HG02840 (cell line): ENCODE results near the gene CCNA2.

ENCODE experiments used
- ATAC-seq: cut with Tn5 transposase; IDR thresholded peaks from one replicate; pipeline ENCODE4 v1.9.1; 2021; ENCODE audit warnings: mild to moderate bottlenecking, moderate library complexity, moderate number of reproducible peaks; ENCODE audit not compliant: unreplicated experiment, low FRiP score

Gene CCNA2

DNA sequence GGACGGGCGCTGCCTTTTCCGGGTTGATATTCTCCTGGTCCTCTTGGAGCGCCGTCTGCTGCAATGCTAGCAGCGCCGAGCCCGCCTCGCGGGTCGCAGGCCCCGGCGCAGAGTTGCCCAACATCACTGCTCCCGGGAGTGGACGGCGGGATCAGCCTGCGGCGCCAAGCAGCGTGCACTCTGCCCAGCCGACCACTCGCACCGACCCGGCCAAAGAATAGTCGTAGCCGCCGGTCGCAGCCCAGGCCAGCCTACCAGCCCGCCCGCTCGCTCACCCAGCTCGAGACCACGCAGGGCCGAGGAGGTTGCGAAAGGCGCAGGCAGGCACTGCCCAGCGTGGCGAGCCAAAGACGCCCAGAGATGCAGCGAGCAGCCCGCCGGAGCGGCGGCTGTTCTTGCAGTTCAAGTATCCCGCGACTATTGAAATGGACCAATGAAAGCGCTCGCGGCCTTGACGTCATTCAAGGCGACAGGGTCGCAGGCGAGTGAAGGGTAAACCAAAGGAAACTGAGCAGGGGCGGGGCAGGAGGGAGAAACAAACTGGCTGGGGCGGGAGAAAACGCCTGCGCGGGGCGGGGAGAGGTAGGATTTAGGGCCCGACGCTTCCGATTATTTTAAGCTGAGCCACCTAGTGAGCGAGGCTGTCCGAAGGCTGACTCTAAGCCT, at the start of gene CCNA2:
Gene CCNA2 (minus strand): TSS at position 379 of the 666 bp plus-strand sequence. CDS start 255 bp downstream, at position 124.
- peak; percentile 93 for ATAC-seq

DNA sequence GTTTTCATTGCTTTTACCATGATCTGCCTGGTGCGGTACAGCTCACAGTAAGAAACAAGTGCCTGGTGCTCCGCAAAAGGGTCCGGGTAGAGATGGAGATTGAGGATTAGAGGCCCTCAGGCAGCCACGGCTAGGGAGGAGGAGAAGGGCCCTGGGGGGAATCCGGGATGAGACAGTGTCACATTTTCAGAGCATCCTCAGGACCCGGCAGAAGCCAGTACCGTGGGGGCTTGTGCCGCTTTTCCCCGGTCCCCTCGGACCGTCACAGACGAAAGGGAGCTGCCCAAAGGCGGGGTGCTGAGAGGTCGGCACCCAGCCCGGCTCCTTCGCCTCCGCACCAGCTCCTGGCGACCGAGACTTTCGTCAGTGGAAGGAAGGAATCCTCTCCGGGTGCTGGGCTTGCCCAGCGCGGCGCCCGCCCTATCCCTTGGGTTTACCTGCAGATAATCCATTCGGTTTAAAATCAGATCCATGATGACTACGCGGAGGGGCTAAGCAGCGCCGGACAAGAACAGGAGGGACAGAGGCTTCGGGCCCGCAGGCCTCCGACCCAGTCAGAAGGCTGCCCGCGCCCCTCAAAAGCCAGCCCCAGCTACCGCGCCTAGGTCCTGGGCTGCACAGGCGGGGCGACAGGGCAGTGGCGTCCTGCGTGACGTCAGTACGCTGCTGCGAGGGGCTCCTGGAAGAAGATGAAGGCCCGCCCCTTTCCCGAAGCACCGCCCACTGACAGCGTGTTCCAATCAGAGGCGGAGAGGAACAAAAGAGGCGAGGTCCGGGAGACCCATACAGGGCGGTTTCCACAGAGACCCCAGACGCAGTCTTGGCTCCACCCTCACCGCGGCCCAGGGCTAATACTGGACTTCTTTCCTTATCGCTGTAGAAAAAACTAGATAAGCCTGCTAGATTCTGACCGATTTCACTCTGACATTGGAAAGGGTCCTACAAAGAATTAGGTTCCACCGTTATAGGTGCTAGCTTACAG, 46.4 kb upstream of the CCNA2 start, which contains the start of gene BBS7:
Gene BBS7 (minus strand): TSS at position 634 of the 982 bp plus-strand sequence. CDS start 161 bp downstream, at position 473.
- ATAC-seq = peak; percentile 100

DNA sequence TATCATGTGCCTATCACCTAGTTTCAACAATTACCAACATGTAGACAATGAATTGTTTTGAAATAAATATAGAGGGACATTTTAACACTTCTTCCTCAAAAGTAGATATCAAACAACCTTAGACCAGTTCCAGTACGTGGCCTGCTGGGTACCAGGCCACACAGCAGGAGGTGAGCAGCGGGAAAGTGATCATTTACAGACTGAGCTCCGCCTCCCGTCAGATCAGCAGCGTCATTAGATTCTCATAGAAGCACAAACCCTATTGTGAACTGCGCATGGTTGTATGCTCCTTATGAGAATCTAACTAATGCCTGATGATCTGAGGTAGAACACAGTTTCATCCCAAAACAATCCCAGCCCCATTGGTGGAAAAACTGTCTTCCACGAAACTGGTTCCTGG, 40.1 kb upstream of the CCNA2 start:
- no peak for ATAC-seq

DNA sequence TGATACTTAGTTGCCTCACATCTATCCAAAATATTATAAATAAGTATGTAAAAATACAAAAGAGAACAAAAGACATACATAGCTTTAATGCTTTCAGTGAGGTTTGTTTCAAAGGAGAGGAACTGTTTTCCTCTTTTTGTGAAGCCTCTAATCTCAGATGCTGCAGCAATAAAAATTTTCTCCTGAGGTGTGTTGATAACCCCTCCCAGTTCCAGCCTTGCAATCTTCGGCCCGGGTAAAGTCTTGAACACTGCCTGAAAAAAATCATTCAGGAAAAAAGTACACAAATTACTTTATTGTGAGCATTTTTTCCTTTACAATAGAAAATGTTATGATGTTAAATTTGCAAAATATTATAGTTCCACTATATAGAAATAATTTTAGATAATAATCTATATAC, 37.7 kb upstream of the CCNA2 start:
- ATAC-seq = no peak

DNA sequence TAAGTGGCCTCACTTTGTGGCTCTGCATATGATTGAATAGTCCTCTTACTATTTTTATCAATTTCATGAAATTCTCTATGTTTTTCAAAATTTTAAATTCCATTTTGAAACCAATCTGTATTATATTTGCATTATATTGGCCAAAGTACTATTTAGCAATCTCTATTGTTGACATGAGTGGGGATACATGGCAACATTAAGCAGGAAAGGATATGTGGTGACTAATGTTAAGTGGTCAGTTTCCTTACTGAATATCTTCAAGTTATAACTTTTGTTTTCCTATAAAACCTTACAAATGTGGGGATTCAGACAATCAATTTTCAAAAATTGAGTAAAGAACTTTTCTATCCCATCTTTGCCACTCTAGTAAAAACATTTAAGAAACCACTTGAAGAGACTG, 36.4 kb upstream of the CCNA2 start:
- ATAC-seq = no peak

DNA sequence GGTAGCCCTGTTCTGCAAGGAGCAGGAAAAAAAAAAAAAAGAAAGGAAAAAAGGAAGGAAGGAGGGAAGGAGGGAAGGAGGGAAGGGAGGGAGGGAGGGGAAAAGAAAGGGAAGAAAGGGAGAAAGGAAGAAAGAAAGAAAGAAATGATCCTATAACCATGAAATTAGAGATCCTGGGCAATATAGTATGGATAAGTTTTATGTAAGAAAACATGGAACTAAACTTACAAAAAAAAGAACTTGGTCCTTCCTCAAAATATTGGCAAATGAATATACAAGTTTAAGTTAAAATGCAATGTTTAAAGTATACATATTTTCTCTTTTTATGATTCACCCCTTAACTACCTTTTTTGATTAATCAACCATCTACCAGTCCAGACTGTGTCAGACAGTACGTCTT, 27.7 kb upstream of the CCNA2 start:
- ATAC-seq = no peak

DNA sequence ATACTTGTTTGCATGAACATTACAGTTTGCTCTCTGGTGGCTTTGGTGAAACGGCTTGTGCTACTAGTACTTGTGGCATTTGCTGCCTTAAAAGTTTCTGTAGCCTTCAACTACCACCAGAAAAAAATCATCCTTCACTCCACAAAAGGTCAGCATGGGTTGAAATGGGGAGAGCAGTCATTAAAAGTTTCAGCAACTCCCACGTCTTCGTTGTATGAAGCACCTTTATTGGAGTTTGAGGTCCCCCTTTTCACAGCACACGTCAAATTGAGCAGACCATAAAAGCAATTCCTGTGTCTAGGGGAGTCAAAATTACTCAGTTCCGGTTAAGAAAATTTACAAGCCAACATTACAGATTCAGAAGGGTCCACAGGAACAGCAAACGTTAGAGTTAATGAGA, 23.0 kb upstream of the CCNA2 start:
- ATAC-seq = no peak

DNA sequence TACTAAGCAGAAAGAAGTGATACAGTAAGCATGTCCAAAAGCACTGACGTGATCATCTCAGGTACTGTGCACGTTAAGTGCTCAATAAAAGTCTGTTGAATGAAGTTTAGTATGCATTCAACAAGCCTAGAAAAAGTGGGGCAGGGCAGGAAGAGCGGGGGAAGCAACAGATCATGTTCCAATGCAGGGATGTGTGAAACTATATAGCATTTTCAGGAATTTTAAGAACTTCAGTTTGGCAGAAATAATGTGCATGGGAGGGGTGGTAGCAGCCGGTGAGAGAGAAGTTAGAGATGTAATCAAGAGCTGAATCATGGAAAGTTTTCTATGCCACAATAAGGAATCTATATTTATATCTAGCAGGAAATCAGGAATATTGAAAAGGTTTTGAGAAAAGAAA, 19.2 kb upstream of the CCNA2 start:
- no peak for ATAC-seq

DNA sequence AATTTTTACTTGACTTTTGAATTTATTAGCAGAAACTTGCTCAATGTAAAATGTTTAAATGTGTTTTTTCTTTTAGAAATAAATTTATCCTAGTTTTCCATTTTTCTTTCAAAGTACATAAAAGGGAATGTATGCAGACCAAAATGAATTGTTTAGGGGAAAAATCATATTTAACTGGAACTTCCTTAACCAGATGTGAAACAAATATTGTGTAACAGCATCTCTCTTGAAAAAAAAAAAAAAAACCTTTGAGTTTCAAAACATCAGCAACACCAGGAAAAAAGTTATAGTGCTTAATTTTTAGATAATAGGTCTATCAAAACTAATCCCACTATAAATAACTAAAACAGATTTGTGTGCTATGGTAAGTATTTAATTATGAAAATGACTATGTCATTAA, 14.5 kb upstream of the CCNA2 start:
- no peak for ATAC-seq

DNA sequence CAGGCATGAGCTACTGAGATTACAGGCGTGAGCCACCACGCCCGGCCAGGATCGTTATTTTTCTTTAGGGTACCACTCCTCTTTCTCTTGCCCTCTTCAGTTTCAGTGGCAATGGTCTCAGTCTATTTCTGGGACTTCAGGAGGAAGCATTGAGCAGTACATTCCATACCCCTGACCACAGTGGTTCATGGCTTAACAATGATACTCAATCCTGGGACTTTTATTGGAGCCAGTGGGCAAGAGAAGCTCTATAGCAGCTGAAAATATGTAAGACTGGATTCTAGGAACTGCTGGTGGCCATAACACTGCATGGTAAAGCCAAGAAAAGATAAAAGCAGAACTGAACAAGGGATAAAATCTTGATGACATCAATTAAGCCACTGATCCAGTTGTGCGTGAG, 5.8 kb upstream of the CCNA2 start:
- ATAC-seq = no peak

DNA sequence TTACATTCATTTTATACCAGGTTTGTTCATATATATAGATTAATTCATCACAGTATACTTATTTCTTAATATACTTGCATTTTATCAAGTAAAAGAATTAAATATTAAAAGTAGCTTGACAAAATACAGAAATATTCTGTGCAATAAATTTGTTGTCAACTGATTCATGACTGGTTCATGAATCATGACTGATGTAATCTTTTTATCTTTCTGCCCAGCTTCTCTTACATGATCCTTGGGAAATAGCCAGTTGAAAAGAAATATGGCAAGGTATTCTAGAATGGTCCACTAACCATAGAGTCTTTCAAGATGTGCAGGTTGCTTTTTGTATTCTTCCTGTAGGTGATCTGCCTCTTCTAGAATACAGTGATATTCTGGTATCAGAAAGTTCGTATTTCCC, 4.2 kb upstream of the CCNA2 start:
- no peak for ATAC-seq

DNA sequence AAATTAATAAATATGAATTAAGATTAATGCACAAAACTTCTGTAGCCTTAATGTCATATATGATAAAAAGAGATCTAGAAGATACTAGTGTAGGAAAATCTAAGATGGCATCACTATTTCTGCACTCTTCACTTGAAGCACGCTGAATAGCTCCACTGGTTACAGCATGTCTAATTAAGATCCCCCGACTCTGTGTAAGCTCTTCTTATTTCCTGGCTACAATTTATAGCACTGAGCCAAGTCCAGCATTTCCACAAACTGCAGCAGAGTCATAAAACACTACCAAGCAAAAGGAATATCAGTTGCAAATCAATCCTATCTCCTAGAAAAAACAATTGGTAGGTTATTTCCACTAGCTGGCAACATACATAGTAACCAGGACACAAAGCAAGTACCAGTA, 1.3 kb upstream of the CCNA2 start:
- ATAC-seq = no peak

DNA sequence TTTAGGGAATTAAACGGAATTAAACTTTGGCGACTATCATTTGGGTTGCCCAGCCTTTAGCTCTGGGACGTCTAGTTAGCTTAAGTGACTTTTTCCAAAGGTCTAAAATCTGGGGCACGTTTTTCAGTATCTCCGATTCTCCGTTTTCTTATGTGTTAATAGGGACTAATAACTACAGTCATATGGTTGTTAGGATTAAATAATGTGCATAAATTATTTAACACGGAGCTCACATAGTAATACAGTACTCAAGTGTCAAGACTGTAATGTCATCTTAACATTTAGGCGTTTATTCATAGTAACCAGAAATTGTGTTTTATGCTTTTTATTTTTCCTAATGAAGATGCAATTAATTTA, 466 bp upstream of the CCNA2 start:
- ATAC-seq = peak; percentile 1

DNA sequence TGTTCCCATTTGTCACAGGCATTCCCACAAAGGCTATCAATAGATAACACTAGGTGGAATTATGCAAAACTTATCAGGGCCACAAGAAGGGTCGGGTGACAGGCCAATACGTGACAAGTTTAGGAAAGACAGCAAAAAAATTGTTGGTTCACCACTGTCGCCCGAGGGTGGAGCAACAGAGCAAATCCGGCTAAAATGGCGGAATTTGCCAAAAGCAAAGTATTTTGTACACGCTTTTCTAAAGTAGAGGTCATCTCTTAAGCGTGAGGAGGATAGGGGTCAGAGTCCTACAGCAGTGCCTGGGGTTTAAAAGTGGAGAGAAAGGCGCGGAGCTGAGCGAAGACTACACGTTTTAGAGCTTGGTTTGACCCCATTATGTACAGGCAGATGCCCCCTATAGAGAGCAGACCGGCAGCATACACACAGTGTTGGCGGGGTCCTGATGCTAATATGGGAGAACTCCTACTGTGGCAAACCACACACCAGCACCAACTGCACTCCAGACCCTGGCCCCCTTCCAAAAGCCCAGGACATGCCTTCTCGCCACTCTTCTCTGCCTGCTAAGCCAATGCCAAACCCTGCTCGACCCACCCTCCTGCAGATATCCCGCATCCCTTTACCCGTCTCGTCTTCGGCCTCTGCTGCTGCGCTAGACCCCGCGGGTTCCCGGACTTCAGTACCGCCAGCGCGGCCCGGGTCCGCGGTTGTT, 733 bp downstream of the CCNA2 start:
- peak; percentile 19 for ATAC-seq

DNA sequence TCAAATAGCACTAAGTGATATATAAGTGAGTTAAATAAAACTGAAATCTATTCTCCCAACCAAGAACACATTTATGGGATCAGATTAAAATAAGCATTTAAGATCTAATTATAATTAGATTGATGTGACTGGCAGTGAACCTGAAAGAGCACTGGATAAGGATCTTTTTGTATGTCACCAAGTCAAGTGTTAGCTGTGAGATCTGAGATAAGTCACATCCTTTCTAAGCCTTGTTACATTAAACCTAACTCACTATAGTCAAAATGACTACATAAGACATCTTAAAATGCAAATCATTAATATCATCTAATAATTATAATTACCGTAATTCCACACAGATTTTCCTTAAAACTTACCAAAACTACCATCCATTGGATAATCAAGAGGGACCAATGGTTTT, 1.6 kb downstream of the CCNA2 start:
- no peak for ATAC-seq

DNA sequence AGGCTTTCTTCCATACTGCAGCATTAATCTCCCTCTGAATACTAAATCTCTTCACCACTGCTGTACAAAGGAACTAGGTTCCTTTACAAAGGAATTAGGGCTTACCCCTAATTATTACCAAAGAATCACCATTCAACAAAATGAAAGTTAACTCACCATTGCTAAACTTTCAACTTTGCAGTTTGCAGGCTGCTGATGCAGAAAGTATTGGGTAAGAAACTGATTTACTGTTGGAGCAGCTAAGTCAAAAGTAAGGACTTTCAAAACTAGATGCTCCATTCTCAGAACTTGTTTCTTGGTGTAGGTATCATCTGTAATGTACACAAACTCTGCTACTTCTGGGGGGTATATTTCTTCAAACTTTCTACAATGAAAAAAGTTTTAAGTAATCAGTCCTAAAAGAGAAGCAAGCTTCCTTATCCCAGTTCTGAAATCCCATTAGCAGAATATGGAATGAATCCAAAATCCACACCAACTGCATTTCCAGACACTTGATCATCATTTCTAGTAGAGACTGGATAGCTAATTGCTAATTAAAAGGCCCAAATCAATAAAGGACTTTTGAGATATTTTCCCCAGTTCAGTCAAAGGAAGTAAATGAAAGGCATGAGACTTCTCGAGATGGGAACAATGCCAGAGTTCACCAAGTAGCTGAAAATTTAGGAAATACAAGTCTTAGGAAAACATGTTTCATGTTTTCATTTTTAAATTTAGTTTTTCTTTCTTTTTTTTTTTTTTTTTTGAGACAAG, 4.3 kb downstream of the CCNA2 start:
- ATAC-seq = no peak

DNA sequence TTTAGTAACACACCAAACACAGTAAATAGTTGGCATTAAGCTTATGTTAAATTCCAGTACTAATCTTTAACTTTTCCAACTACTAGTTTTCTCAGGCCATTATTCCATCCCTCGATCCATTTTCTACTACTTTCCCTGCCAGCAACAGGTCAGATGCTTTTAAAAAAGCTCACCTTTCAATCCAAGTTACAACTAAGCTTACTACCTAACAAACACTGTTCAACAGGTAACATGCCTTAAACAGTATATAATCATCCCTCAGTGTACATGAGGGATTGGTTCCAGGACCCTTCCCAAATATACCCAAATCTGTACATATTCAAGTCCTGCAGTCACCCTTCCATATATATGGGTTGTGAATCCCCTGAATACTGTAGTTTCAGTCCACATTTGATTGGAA, 5.5 kb downstream of the CCNA2 start:
- no peak for ATAC-seq

DNA sequence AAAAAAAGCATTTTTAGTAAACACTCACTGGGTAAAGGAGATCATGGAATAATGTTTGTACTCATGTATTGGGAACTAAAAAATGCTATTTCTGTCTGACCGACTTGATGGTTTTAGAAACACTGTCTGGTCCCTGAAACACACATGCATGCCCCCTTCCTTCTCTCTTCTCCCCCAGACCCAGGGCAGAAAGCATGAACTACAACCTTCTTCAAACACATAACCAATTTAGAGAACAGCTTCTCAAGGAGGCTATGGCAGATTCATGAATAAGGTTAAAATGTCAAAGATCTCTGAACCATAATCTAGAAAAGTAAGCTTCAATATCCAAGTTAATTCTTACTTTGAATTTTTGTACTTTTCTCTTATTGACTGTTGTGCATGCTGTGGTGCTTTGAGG, 6.0 kb downstream of the CCNA2 start:
- no peak for ATAC-seq

DNA sequence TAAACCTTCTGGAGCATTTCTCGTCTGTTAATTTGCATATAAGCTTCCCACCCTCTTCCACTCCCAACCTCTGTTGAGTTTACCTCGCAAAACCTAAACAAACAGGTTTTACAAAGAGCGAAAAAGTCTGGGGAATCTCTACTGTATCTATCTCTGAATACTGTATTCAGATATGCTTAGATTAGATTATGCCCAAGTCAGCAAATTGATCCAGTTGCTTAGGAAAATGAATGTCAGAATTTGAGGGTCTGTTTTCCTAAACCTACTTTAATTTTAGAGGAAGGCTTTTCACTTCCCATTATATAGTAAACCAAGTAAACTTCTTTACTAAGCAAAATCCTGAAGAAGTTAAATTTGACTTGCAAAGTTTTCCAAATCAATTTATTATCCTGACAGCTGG, 6.7 kb downstream of the CCNA2 start:
- no peak for ATAC-seq

DNA sequence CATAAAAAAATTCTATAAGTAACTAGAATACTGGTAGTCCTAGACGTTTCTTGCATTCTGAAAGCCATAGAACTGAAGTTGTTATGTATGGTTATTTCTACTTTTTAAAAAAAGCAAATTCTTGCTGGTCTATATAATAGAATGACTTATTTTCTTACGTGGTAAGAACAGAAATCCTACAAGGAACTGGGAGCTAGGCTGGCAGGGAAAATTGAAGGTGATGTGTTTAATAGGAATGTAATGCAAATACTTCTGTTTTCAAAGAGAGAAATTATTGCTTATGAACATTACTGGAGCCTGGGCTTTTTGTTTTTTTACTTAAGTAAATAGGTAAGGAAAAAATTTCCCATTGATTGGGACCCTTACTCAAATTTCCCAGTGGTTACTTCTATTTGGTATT, 8.9 kb downstream of the CCNA2 start:
- ATAC-seq = no peak
